KOPT-K1 (cell line): ENCODE results near the gene ZBTB47.

ENCODE experiments used
- H3K27ac ChIP-seq: fragments of 200-600 bp; sonication (generic); 2 replicates; pipeline ENCODE4 v1.5.1; 2016; ENCODE audit warnings: antibody characterized with exemption, mild to moderate bottlenecking, low read depth, low read length; ENCODE audit not compliant: poor library complexity, severe bottlenecking
- H3K36me3 ChIP-seq: fragments of 200-600 bp; sonication (generic); 2 replicates; pipeline ENCODE4 v1.5.1; 2017; ENCODE audit warnings: antibody characterized with exemption, mild to moderate bottlenecking, low read length, moderate library complexity; ENCODE audit not compliant: insufficient read depth
- H3K9me3 ChIP-seq: fragments of 200-600 bp; sonication (generic); 2 replicates; pipeline ENCODE4 v1.5.1; 2017; ENCODE audit warnings: antibody characterized with exemption, low read length, mild to moderate bottlenecking; ENCODE audit not compliant: insufficient read depth, poor library complexity, severe bottlenecking

The ZBTB47 gene

DNA sequence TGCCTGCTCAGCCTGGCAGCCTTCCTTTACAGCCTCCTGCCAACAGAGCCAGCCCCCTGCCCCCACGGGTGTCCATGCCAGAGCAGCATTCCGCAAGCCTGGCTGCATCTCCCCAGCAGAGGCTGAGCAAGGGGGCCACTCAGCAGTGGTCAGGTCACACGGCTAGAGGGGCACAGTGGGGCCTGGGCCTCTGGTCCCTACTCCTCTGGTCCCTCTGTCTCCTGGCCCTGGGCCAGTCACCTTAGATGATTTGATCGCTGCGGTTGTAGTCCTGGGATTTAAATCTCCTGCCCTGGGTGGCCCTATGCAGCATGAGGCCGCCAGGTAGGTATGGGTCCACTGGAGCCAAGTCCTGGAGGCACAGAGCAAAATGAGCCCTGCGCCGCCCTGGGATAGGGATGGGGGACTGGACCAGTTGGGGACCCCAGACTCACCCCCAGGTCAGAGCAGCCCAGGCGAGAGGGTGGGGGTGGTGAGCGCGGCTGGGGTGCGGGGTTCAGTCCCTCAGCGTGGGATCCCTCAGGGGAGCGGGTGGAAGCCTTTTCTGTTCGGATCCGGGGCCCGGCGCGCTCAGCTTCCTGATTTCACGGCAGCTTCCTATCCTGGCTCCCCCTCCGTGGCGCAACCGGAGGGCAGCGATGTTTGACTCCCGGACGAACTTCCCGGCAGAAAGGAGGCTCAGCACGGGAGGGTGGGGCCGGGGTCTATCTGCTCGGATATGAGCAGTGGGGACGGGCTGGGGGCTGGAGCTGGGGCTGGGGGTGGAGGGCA, at the start of gene ZBTB47:
TSS of gene ZBTB47 (plus strand) at position 138 of the 771 bp plus-strand sequence. CDS start 4,659 bp downstream, outside the sequence.
- peaks cover 13% of the 10 kb centered on the region for H3K36me3 ChIP-seq
- no peaks in the 10 kb centered on the region for H3K9me3 ChIP-seq
- H3K27ac ChIP-seq = no peak within 1 kb of the TSS

DNA sequence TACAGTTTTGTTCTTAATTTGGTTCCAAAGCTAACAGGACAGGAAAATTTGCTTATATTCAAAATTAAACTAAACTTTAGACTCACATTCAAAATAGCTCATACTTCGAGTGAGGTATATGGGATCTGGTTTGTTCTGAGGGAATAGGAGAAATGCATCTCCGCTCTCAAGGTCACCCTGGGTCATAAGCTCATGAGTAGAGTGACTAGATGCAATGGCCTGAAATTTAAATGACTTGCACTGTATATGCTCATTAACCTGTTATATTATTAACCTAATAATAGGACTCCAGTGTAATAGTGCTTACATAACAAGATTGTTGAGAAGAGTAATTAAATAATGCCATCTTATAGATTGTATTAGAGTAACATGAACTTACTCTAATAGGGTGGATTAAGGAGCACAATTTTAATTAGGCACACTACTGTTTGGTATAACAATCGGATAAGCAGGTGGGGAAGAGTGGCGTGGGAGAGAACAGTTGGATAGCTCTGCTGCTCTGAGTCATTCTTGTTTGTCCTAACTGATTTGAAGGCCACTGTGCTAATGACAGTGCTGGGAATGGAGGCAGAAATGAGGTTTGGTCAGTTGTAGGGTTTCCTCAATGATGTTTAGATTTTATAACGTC, 47.8 kb upstream of the ZBTB47 start:
- Histone ChIP-seq H3K27ac (no peak overlapping the region), H3K36me3 (peaks cover 80% of the 10 kb centered on the region), H3K9me3 (peaks cover 15% of the 10 kb centered on the region)

DNA sequence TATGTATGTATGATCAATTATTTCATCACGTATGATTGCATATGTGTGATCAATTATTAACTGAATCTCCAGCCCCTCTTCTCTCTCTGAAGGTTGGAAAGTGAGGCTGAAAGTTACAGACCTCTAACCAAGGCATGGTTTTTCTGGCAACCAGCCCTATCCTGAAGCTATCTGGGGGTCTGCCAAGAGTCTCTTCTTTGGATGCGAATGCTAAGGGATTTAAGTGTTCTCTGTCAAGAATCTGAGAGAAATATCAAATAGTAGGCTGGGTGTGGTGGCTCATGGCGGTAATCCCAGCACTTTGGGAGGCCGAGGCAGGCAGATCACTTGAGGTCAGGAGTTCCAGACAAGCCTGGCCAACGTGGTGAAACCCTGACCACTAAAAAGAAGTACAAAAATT, 44.9 kb upstream of the ZBTB47 start:
- peaks cover 8% of the 10 kb centered on the region for H3K9me3 ChIP-seq
- peaks cover 92% of the 10 kb centered on the region for H3K36me3 ChIP-seq
- H3K27ac ChIP-seq = no peak overlapping the region

DNA sequence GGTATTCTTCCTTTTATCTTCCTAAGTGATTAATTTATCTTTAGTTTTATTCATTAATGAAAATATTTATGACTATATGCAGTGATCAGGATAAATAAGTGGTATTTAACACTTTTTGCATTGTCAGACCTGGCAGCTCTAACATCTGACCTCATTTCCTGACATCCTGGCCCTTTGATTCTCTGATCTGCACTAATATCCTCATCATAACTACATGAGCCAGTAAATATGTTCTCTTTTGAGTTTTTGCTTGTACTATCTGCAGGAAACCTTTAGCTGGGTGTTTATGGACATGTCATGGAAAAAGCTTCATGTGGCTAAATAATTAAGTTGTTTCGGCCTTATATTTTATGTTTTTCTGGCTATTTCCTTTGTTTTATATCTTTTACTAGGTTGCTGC, 42.5 kb upstream of the ZBTB47 start:
- Histone ChIP-seq H3K27ac (no peak overlapping the region), H3K9me3 (no peaks in the 10 kb centered on the region), H3K36me3 (peaks cover 88% of the 10 kb centered on the region)

DNA sequence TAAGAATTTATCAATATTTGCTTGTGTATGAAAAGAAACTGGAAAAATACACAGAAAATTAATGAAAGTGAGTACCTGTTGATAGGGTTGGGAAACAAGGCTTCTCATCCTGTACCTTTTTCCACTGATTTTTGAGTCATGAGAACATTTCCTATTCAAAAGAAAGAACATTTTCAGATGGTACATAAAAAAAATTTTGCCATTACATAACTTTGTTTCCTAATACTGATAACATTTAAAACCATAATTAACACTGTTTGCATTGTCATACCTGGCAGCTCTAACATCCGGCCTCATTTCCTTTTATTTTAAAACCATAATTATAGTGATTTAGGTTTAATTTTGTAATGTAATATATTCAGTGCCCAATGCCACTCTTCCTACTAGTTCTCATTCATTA, 41.3 kb upstream of the ZBTB47 start:
- no peaks in the 10 kb centered on the region for H3K9me3 ChIP-seq
- peaks cover 88% of the 10 kb centered on the region for H3K36me3 ChIP-seq
- H3K27ac ChIP-seq = no peak overlapping the region

DNA sequence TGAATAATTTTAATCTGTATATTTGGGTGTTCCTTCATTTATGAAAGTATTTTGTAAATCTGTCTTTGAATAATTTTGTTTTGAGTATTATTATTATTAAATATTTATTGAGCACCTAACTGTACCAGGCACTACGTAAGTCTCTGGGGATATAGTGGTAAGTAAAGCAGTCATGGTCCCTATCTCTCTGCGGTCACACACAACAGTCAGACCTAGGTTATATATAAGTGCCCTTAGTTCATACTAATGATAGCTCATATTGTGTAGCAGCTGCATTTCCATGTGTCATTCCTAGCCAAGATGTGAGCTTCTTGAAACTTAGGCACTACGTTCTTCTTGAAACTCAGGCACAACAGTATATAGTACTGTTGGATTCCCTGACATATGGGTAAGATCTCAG, 40.6 kb upstream of the ZBTB47 start:
- H3K27ac ChIP-seq = no peak overlapping the region
- peaks cover 88% of the 10 kb centered on the region for H3K36me3 ChIP-seq
- H3K9me3 ChIP-seq = no peaks in the 10 kb centered on the region

DNA sequence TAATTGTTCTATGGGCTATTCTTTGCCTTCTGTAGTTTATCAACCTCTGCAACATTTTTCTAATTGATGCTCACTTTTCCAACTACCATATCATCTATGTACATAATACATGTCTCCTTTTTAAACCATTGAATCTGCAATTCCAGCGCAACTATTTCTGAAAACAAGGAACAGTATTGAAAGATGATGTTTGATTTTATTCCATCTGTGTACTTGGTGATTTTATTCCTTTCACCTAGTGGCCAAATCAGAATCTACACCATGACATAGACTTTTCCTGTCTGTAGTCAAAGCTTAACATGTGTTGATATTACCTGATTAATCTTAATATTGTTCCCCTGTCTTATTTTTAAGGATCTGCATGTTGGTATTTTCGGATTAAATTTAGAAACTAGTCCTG, 40.0 kb upstream of the ZBTB47 start:
- H3K27ac ChIP-seq = no peak overlapping the region
- no peaks in the 10 kb centered on the region for H3K9me3 ChIP-seq
- H3K36me3 ChIP-seq = peaks cover 87% of the 10 kb centered on the region

DNA sequence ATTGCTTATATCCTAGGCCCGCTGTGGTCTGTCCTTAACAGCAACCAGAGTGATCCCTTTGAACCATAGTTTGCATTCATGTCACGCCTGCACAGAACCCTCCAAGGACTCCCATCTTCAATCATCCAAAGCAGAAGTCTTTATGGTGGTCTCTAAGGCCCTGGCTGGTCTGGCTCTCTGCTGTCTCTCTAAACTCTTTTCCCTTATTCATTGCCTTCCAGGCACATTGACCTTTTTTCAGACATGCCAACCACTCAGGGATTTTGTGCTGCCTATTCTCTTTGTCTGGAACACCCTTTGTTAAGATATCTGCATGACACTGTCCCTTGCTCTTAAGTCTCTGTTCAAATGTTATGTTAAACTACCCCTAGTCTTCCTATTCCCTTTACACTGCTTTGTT, 21.9 kb upstream of the ZBTB47 start:
- Histone ChIP-seq H3K27ac (no peak overlapping the region), H3K36me3 (peaks cover 100% of the 10 kb centered on the region)

DNA sequence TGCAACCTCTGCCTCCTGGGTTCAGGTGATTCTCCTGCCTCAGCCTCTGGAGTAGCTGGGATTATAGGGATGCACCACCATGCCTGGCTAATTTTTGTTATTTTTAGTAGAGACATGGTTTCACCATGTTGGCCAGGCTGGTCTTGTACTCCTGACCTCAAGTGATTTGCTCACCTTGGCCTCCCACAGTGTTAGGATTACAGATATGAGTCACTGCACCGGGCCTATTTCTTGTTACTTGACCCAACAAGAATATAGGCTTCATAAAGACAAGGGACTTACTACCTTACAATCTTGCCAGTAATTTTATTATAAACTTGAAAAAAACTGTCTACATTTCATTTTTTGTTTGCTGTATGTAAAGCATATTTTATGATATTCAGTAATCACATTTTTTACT, 21.4 kb upstream of the ZBTB47 start:
- peaks cover 100% of the 10 kb centered on the region for H3K36me3 ChIP-seq

More for the DNA sequence above, 21.9 kb upstream of the ZBTB47 start:
- no peaks in the 10 kb centered on the region for H3K9me3 ChIP-seq

DNA sequence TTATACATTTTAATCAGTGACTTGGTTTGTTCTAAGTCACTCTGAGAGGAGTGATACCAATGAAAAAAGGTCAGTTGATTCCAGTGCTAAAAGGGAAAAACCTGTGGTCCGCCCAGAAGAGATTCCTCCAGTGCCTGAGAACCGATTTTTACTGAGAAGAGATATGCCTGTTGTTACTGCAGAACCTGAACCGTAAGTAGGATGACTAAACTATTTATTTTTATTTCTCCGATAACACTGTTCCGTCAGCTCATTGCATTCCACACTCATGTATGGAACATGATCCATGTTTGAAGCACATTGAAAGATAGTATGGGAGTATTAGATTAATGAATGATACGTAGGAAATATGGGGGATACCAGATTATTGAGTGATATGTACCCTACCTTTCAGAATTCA, 20.0 kb upstream of the ZBTB47 start:
- Histone ChIP-seq H3K9me3 (no peaks in the 10 kb centered on the region), H3K27ac (no peak overlapping the region), H3K36me3 (peaks cover 100% of the 10 kb centered on the region)

More for the DNA sequence above, 21.4 kb upstream of the ZBTB47 start:
- H3K27ac ChIP-seq = no peak overlapping the region
- no peaks in the 10 kb centered on the region for H3K9me3 ChIP-seq

DNA sequence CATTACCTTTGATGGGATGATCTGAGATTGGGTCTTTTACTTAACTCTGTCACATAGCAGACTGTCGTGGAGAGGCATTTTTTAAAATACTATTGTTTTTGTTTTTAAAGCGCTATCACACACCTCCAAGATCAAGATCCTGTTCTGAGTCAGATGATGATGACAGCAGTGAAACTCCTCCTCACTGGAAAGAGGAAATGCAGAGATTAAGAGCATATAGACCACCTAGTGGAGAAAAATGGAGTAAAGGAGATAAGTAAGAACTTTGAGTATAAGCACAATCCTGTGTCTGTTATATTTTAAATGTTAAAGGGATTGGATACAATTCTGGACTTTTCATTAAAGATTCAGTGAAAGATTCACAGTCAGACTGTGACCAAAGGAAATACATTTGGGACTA, 18.4 kb upstream of the ZBTB47 start:
- Histone ChIP-seq H3K27ac (no peak overlapping the region), H3K9me3 (no peaks in the 10 kb centered on the region), H3K36me3 (peaks cover 100% of the 10 kb centered on the region)

DNA sequence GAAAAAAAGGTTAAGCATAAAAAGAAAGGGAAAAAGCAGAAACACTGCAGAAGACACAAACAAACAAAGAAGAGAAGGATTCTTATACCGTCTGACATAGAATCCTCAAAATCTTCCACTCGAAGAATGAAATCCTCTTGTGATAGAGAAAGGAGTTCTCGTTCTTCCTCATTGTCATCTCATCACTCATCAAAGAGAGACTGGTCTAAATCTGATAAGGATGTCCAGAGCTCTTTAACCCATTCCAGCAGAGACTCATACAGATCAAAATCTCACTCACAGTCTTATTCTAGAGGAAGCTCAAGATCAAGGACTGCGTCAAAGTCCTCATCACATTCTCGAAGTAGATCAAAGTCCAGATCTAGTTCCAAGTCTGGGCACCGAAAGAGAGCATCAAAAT, 16.5 kb upstream of the ZBTB47 start:
- Histone ChIP-seq H3K36me3 (peaks cover 99% of the 10 kb centered on the region), H3K27ac (no peak overlapping the region), H3K9me3 (no peaks in the 10 kb centered on the region)

DNA sequence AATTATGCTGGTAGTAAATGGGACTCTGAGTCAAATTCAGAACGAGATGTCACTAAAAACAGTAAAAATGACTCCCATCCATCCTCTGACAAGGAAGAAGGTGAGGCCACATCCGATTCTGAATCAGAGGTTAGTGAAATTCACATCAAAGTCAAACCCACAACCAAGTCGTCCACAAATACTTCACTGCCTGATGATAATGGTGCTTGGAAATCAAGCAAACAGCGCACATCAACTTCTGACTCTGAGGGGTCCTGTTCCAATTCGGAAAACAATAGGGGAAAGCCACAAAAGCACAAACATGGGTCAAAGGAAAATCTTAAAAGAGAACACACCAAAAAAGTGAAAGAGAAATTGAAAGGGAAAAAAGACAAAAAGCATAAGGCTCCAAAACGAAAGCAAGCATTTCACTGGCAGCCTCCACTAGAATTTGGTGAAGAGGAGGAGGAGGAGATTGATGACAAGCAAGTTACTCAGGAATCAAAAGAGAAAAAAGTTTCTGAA, 15.1 kb upstream of the ZBTB47 start:
- H3K9me3 ChIP-seq = no peaks in the 10 kb centered on the region
- H3K27ac ChIP-seq = peak overlapping the region; percentile 20
- peaks cover 99% of the 10 kb centered on the region for H3K36me3 ChIP-seq

DNA sequence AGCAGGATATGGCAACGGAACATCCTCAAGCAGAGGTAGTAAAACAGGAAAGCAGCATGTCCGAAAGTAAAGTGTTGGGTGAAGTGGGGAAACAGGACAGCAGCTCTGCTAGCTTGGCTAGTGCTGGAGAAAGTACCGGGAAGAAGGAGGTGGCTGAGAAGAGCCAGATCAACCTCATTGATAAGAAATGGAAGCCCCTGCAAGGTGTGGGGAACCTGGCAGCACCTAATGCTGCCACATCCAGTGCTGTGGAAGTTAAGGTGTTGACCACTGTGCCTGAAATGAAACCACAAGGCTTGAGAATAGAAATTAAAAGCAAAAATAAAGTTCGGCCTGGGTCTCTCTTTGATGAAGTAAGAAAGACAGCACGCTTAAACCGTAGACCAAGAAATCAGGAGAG, 14.3 kb upstream of the ZBTB47 start:
- no peak overlapping the region for H3K27ac ChIP-seq
- peaks cover 99% of the 10 kb centered on the region for H3K36me3 ChIP-seq
- no peaks in the 10 kb centered on the region for H3K9me3 ChIP-seq

DNA sequence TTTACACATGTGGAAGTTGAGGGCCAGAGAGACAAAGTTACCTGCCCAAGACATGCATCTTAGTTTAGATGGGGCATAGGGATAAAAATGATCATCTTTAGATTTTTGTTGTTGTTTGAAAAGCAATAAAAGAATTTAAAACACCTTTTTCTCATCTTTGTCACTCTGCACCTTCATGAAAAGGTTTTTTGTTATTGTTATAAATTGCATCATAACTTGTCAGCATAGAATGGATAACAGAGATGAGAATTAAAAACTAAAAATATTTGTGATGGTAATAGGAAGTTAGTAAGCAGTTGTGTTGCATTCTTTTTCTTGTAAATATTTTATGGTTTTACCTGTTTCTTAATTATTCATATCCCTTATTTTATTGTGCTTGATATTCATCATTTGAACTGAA, 13.4 kb upstream of the ZBTB47 start:
- H3K27ac ChIP-seq = no peak overlapping the region
- H3K36me3 ChIP-seq = peaks cover 99% of the 10 kb centered on the region
- H3K9me3 ChIP-seq = no peaks in the 10 kb centered on the region
